ENCODE measurements around the gene CPA1.

- TF ChIP-seq ZNF333 (CRISPR knock-in tag; IDR thresholded peaks at IDR 0.05; ENCODE audit: borderline replicate concordance) (no peak), ATF2 (CRISPR knock-in tag; IDR thresholded peaks at IDR 0.05) (no peak), CTCF (CRISPR knock-in tag; IDR thresholded peaks at IDR 0.05) (no peak), HNRNPK (IDR thresholded peaks at IDR 0.05; ENCODE audit: low read depth, low read length, poor library complexity, severe bottlenecking) (no peak), POLR2AphosphoS5 (IDR thresholded peaks at IDR 0.05; ENCODE audit: low read depth, low read length) (no peak), FOXM1 (CRISPR knock-in tag; IDR thresholded peaks at IDR 0.05) (no peak), KLF6 (CRISPR knock-in tag; IDR thresholded peaks at IDR 0.05) (no peak), EZH2 (conservative IDR thresholded peaks at IDR 0.05; ENCODE audit: low read depth, low read length) (no peak), ZNF546 (CRISPR knock-in tag; conservative IDR thresholded peaks at IDR 0.05) (no peak), TAF1 (CRISPR knock-in tag; IDR thresholded peaks at IDR 0.05) (no peak), SIN3A (IDR thresholded peaks at IDR 0.05; ENCODE audit: borderline replicate concordance, low read depth, low read length) (no peak), MXI1 (IDR thresholded peaks at IDR 0.05; ENCODE audit: borderline replicate concordance, low read depth, low read length) (no peak), GMEB1 (CRISPR knock-in tag; IDR thresholded peaks at IDR 0.05; ENCODE audit: borderline replicate concordance) (no peak), NPAS2 (CRISPR knock-in tag; IDR thresholded peaks at IDR 0.05; ENCODE audit: borderline replicate concordance) (no peak)
These were observed 7.0 kb downstream of the CPA1 start for GRCh38 chr7:130387306-130387627.
